H1 (cell line): ENCODE data around the gene TXLNB. TPM values are rescaled to one million over a fixed set of nuclear protein-coding genes. Genes with fewer than 3 reads are reported as not detected.

Experiments
- CTCF ChIA-PET: fragments of 300-600 bp; sonication (Branson Sonifier 250); formaldehyde crosslinking; loops from one replicate; lab custom pipeline; 2021; ENCODE audit not compliant: partially characterized antibody; lab: Charles Lee
- POLR2A ChIA-PET: fragments of 300-600 bp; sonication (Branson Sonifier 250); formaldehyde crosslinking; loops from one replicate; lab custom pipeline; 2021; ENCODE audit warnings: inconsistent platforms; ENCODE audit not compliant: partially characterized antibody; lab: Charles Lee
- DNase-seq, 2 experiments: peaks; one replicate each; pipeline versions ENCODE4 v3.0.0 to v3.0.0-alpha.2; 2010 to 2022; ENCODE audit warnings: low spot score in 2 of 2, low read depth in 1 of 2, mixed read lengths in 1 of 2
- FAIRE-seq: peaks from 2 replicates; lab custom pipeline; 2011; peaks lifted over from hg19 to GRCh38; lab: Jason Lieb, UNC
- H2AFZ ChIP-seq: 2 replicates; pipeline ENCODE4 v1.8.1; 2012; ENCODE audit warnings: low read length, inconsistent platforms
- H2AK5ac ChIP-seq: 2 replicates; pipeline ENCODE4 v1.6.1; 2013; ENCODE audit warnings: low read depth, low read length
- H2BK120ac ChIP-seq: replicated peaks from 2 replicates; pipeline ENCODE3; 2013; ENCODE audit warnings: low read depth, low read length, inconsistent platforms
- H2BK12ac ChIP-seq: 2 replicates; pipeline ENCODE4 v1.6.1; 2013; ENCODE audit warnings: low read depth, low read length
- H2BK15ac ChIP-seq: 2 replicates; pipeline ENCODE4 v1.6.1; 2013; ENCODE audit warnings: low read length
- H2BK20ac ChIP-seq: 2 replicates; pipeline ENCODE4 v1.6.1; 2013; ENCODE audit warnings: low read length
- H2BK5ac ChIP-seq: 2 replicates; pipeline ENCODE4 v1.6.1; 2013; ENCODE audit warnings: low read depth, low read length
- H3K14ac ChIP-seq: 2 replicates; pipeline ENCODE4 v1.6.1; 2013; ENCODE audit warnings: inconsistent platforms; ENCODE audit not compliant: insufficient read length
- H3K18ac ChIP-seq: 2 replicates; pipeline ENCODE4 v1.6.1; 2013; ENCODE audit warnings: low read length; ENCODE audit errors: extremely low read depth
- H3K23ac ChIP-seq: 2 replicates; pipeline ENCODE4 v1.6.1; 2013; ENCODE audit warnings: inconsistent platforms; ENCODE audit not compliant: insufficient read length
- H3K23me2 ChIP-seq: 2 replicates; pipeline ENCODE4 v1.6.1; 2013; ENCODE audit warnings: low read depth, low read length
- H3K27ac ChIP-seq: 2 replicates; pipeline ENCODE4 v1.6.1; 2011; ENCODE audit warnings: low read depth, low read length, inconsistent platforms
- H3K27me3 ChIP-seq, 4 experiments: replicated peaks in 1 of 4; 1 replicate in 1 of 4; 2 replicates in 3 of 4; pipeline versions ENCODE4 v1.6.1 to v1.8.1; 2011 to 2013; ENCODE audit warnings: low read length in 3 of 4, mild to moderate bottlenecking in 3 of 4, inconsistent platforms in 2 of 4, mixed read lengths in 2 of 4, moderate library complexity in 1 of 4; ENCODE audit not compliant: control insufficient read depth in 3 of 4, insufficient read depth in 3 of 4; ENCODE audit errors: extremely low read depth in 1 of 4
- H3K36me3 ChIP-seq, 4 experiments: 2 replicates each; pipeline versions ENCODE4 v1.6.1 to v1.8.1; 2011 to 2013; ENCODE audit warnings: mild to moderate bottlenecking in 4 of 4, low read length in 3 of 4, moderate library complexity in 2 of 4, control low read depth in 1 of 4, inconsistent platforms in 1 of 4; ENCODE audit not compliant: insufficient read depth in 4 of 4, control insufficient read depth in 2 of 4
- H3K4ac ChIP-seq: replicated peaks from 2 replicates; pipeline ENCODE3; 2013; ENCODE audit warnings: low read length, low read depth, mixed read lengths, inconsistent platforms; ENCODE audit not compliant: insufficient read length
- H3K4me1 ChIP-seq, 4 experiments: replicated peaks in 1 of 4; 1 replicate in 1 of 4; 2 replicates in 3 of 4; pipeline versions ENCODE4 v1.6.1 to v1.8.1; 2011 to 2013; ENCODE audit warnings: low read length in 3 of 4, inconsistent platforms in 2 of 4, mixed read lengths in 1 of 4; ENCODE audit not compliant: insufficient read depth in 4 of 4, control insufficient read depth in 3 of 4
- H3K4me2 ChIP-seq, 2 experiments: 2 replicates each; pipeline versions ENCODE4 v1.6.1 to v1.8.1; 2011 to 2013; ENCODE audit warnings: low read depth in 2 of 2, low read length in 2 of 2, control low read depth in 1 of 2, inconsistent platforms in 1 of 2, mild to moderate bottlenecking in 1 of 2; ENCODE audit not compliant: insufficient read depth in 1 of 2
- H3K4me3 ChIP-seq, 4 experiments: fragments of 200-600, 300-600 bp in 1 of 4; sonication (generic), shearing (Covaris generic), sonication (Bioruptor Twin) in 1 of 4; 2 replicates each; pipeline versions ENCODE4 v1.5.1 to v1.8.1; 2011 to 2016; ENCODE audit warnings: low read length in 4 of 4, low read depth in 3 of 4, control low read depth in 2 of 4, inconsistent platforms in 2 of 4, mild to moderate bottlenecking in 2 of 4, mixed read lengths in 1 of 4, moderate library complexity in 1 of 4; ENCODE audit not compliant: insufficient read depth in 2 of 4; ENCODE audit errors: extremely low read depth in 1 of 4
- H3K56ac ChIP-seq: replicated peaks from 2 replicates; pipeline ENCODE3; 2013; ENCODE audit warnings: low read depth, mild to moderate bottlenecking, mixed read lengths, low read length, inconsistent platforms; ENCODE audit not compliant: insufficient read length
- H3K79me1 ChIP-seq: 2 replicates; pipeline ENCODE4 v1.6.1; 2013; ENCODE audit warnings: low read depth, low read length, control low read depth
- H3K79me2 ChIP-seq, 2 experiments: 2 replicates each; pipeline versions ENCODE4 v1.6.1 to v1.8.1; 2012 to 2013; ENCODE audit warnings: low read length in 2 of 2, mild to moderate bottlenecking in 2 of 2, inconsistent platforms in 1 of 2; ENCODE audit not compliant: insufficient read depth in 2 of 2, control insufficient read depth in 1 of 2
- H3K9ac ChIP-seq, 4 experiments: replicated peaks in 1 of 4; 1 replicate in 1 of 4; 2 replicates in 3 of 4; pipeline versions ENCODE4 v1.6.1 to v1.8.1; 2011 to 2013; ENCODE audit warnings: low read depth in 3 of 4, low read length in 3 of 4, control low read depth in 2 of 4, mild to moderate bottlenecking in 2 of 4, moderate library complexity in 2 of 4, inconsistent platforms in 1 of 4; ENCODE audit errors: extremely low read depth in 1 of 4
- H3K9me3 ChIP-seq, 2 experiments: 2 replicates each; pipeline versions ENCODE4 v1.6.1 to v1.8.1; 2012 to 2013; ENCODE audit warnings: mild to moderate bottlenecking in 2 of 2, moderate library complexity in 2 of 2, control low read depth in 1 of 2, inconsistent platforms in 1 of 2, low read depth in 1 of 2, low read length in 1 of 2, mixed read lengths in 1 of 2; ENCODE audit not compliant: insufficient read depth in 2 of 2
- H4K20me1 ChIP-seq, 2 experiments: replicated peaks in 1 of 2; 2 replicates each; pipeline versions ENCODE3 to v1.8.1; 2011 to 2013; ENCODE audit warnings: inconsistent platforms in 2 of 2, low read length in 2 of 2, mild to moderate bottlenecking in 1 of 2; ENCODE audit not compliant: insufficient read depth in 2 of 2, control insufficient read depth in 1 of 2
- H4K5ac ChIP-seq: 2 replicates; pipeline ENCODE4 v1.6.1; 2013; ENCODE audit warnings: low read length, low read depth, mixed read lengths, inconsistent platforms; ENCODE audit not compliant: insufficient read length
- H4K8ac ChIP-seq: 2 replicates; pipeline ENCODE4 v1.8.0; 2013; ENCODE audit warnings: mild to moderate bottlenecking, moderate library complexity, low read length, inconsistent platforms; ENCODE audit not compliant: insufficient read depth; ENCODE audit errors: extremely low read depth
- H4K91ac ChIP-seq: replicated peaks from 2 replicates; pipeline ENCODE3; 2013; ENCODE audit warnings: low read length, mixed read lengths, inconsistent platforms; ENCODE audit not compliant: insufficient read length
- BRCA1 ChIP-seq: IDR thresholded peaks from 2 replicates; pipeline ENCODE4 v1.6.1; 2012; ENCODE audit warnings: low read depth, low read length, improper control_type of control experiment
- CBX5 ChIP-seq: fragments of 300-800, 300-1000 bp; sonication (generic); IDR thresholded peaks from 2 replicates; pipeline ENCODE4 v1.7.1; 2016; ENCODE audit warnings: antibody characterized with exemption, low read length, low read depth
- CTBP2 ChIP-seq: IDR thresholded peaks from 2 replicates; pipeline ENCODE4 v1.7.0; 2011; ENCODE audit warnings: borderline replicate concordance, mild to moderate bottlenecking, moderate library complexity, mixed read lengths, low read length; ENCODE audit not compliant: insufficient read depth, insufficient read length
- GTF2F1 ChIP-seq: IDR thresholded peaks from 2 replicates; pipeline ENCODE4 v1.6.1; 2012; ENCODE audit warnings: low read depth, low read length, improper control_type of control experiment, borderline replicate concordance
- JUN ChIP-seq: IDR thresholded peaks from 2 replicates; pipeline ENCODE4 v1.6.1; 2011; ENCODE audit warnings: low read depth, mild to moderate bottlenecking, improper control_type of control experiment, low read length
- NANOG ChIP-seq: IDR thresholded peaks from 2 replicates; pipeline ENCODE4 v1.6.1; 2011; ENCODE audit warnings: low read length, low read depth, mild to moderate bottlenecking, inconsistent platforms; ENCODE audit not compliant: insufficient read depth, poor library complexity, severe bottlenecking
- NRF1 ChIP-seq: IDR thresholded peaks from 2 replicates; pipeline ENCODE4 v1.6.1; 2011; ENCODE audit warnings: mild to moderate bottlenecking, low read depth, low read length, improper control_type of control experiment
- TAF7 ChIP-seq: optimal IDR thresholded peaks from 2 replicates; pipeline ENCODE3; 2011; ENCODE audit warnings: low read depth, mild to moderate bottlenecking, inconsistent platforms, low read length, moderate library complexity, borderline replicate concordance
- WGBS, 2 experiments: shearing (Covaris generic) in 1 of 2; methylation state at CpG; one replicate each; pipeline versions ENCODE4 v1.1.6 to v1.1.7; 2013 to 2015; ENCODE audit warnings: low lambda C conversion rate in 2 of 2, mixed read lengths in 2 of 2, inconsistent platforms in 1 of 2, low coverage in 1 of 2, missing lambda C conversion rate in 1 of 2; ENCODE audit not compliant: insufficient replicate concordance in 2 of 2, insufficient coverage in 1 of 2, insufficient read length in 1 of 2; ENCODE audit errors: extremely low coverage in 1 of 2, missing lambda C conversion rate in 1 of 2; 5-methylcytosine and 5-hydroxymethylcytosine counted together
- polyA plus RNA-seq, 7 experiments: library from polyadenylated mRNA; depleted of rRNA in 3 of 7; stranded (reverse) in 5 of 7; unstranded in 2 of 7; fragments of >200 nt in 5 of 7; fragments of 200-250 nt in 2 of 7; gene quantifications; 1 replicate in 5 of 7; 2 replicates in 1 of 7; 4 replicates in 1 of 7; pipeline versions ENCODE4 v1.2.1 to v1.2.3, GENCODE V29; 2011 to 2013; ENCODE audit warnings: missing spikeins in 2 of 7, mixed read lengths in 2 of 7
- total RNA-seq: library from RNA; stranded (reverse); fragmentation: NEBNext Ultra II Directional; extraction: Animal tissue kit (Norgen Biotek cat#: 25700); gene quantifications from 2 replicates; pipeline ENCODE4 v1.2.1, GENCODE V29; 2021
- TF ChIP-seq, protein P1 (sequence below): IDR thresholded peaks from 2 replicates; pipeline ENCODE4 v1.6.1; 2011; ENCODE audit warnings: low read length, improper control_type of control experiment
- TF ChIP-seq, protein P2 (sequence below), 3 experiments: IDR thresholded peaks; 1 replicate in 2 of 3; 2 replicates in 1 of 3; pipeline versions ENCODE4 v1.5.1 to v1.6.1; 2011; ENCODE audit warnings: low read length in 3 of 3, mild to moderate bottlenecking in 3 of 3, inconsistent platforms in 2 of 3, low read depth in 1 of 3, moderate library complexity in 1 of 3; ENCODE audit not compliant: insufficient read depth in 1 of 3; ENCODE audit errors: control extremely low read depth in 1 of 3

TXLNB gene
- total and polyA plus RNA-seq, 2 of the 8 experiments (the other 6 are each of a cell fraction or from before 2014, with no cell fraction given), result 0.05 to 0.17 TPM

DNA sequence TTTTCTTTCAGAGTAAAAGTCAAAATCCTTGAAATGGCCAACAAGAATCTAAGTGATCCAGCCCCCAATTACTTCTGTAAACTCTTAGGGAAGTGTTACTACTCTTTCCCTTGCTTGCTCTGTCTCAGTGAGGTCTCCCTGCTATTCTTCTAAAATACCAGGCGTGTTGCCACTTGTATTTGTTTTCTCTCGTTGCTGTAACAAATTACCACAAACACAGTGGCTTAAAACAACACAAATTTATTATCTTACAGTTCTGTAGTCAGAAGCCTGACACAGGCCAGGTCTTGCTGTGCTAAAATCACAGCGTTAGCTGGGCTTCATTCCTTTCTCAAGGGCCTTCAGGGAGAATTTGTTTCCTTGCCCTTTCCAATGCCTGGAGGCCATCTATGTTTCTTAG is 97.1 kb downstream of the TXLNB start:
- Histone ChIP-seq H4K8ac (no peak overlapping the region), H2BK15ac (no peak overlapping the region), H3K23me2 (no peaks in the 10 kb centered on the region), H3K4me1 (peaks cover 0 to 6% (median 0%) of the 10 kb centered on the region in 4 experiments; a peak in 1 of 7 replicates), H2BK5ac (no peak overlapping the region), H4K20me1 (no peaks in the 10 kb centered on the region), H3K79me2 (no peaks in the 10 kb centered on the region), H3K9ac (no peak overlapping the region), H2AFZ (no peak overlapping the region), H3K79me1 (no peaks in the 10 kb centered on the region), H2AK5ac (no peak overlapping the region), H3K56ac (no peak overlapping the region), H3K4ac (no peak overlapping the region), H3K4me2 (no peak overlapping the region), H4K91ac (no peak overlapping the region), H2BK120ac (no peak overlapping the region), H2BK20ac (no peak overlapping the region; the same call in 1 of the 2 replicates), H3K18ac (no peak overlapping the region), H2BK12ac (no peak overlapping the region), H3K9me3 (no peaks in the 10 kb centered on the region), H3K27ac (no peak overlapping the region), H4K5ac (no peak overlapping the region), H3K14ac (no peak overlapping the region), H3K23ac (no peak overlapping the region), H3K36me3 (no peaks in the 10 kb centered on the region), H3K27me3 (no peaks in the 10 kb centered on the region), H3K4me3 (no peak overlapping the region)
- no peak for FAIRE-seq
- POLR2A ChIA-PET, result no interaction called here
- no peak for DNase-seq
- CTCF ChIA-PET, result interaction anchor here (0.9 to 1.1 kb wide), 2 partner anchors 25 to 63 kb away, joined by 3 to 4 read pairs; no protein-coding TSS in a partner anchor
- 85% methylated on average over 3 of the region's 3 CpGs; no CpG with 5 or more reads in 1 of the 2 experiments for WGBS, 2 experiments
- TF ChIP-seq, protein P1, sequence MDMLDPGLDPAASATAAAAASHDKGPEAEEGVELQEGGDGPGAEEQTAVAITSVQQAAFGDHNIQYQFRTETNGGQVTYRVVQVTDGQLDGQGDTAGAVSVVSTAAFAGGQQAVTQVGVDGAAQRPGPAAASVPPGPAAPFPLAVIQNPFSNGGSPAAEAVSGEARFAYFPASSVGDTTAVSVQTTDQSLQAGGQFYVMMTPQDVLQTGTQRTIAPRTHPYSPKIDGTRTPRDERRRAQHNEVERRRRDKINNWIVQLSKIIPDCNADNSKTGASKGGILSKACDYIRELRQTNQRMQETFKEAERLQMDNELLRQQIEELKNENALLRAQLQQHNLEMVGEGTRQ, result no peak
- TF ChIP-seq TAF7, result no peak
- TF ChIP-seq NRF1, result no peak
- TF ChIP-seq CTBP2, result no peak
- no peak for TF ChIP-seq CBX5
- TF ChIP-seq JUN, result no peak
- TF ChIP-seq BRCA1, result no peak
- no peak for TF ChIP-seq NANOG
- no peak for TF ChIP-seq GTF2F1
- TF ChIP-seq, protein P2, sequence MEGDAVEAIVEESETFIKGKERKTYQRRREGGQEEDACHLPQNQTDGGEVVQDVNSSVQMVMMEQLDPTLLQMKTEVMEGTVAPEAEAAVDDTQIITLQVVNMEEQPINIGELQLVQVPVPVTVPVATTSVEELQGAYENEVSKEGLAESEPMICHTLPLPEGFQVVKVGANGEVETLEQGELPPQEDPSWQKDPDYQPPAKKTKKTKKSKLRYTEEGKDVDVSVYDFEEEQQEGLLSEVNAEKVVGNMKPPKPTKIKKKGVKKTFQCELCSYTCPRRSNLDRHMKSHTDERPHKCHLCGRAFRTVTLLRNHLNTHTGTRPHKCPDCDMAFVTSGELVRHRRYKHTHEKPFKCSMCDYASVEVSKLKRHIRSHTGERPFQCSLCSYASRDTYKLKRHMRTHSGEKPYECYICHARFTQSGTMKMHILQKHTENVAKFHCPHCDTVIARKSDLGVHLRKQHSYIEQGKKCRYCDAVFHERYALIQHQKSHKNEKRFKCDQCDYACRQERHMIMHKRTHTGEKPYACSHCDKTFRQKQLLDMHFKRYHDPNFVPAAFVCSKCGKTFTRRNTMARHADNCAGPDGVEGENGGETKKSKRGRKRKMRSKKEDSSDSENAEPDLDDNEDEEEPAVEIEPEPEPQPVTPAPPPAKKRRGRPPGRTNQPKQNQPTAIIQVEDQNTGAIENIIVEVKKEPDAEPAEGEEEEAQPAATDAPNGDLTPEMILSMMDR (IDR thresholded peaks at IDR 0.05; ENCODE audit: control extremely low read depth in 1 of 3, insufficient read depth in 1 of 3, low read depth in 1 of 3, low read length in 3 of 3), result no peak
